ENCODE data around the gene RCSD1.

The RCSD1 gene

DNA sequence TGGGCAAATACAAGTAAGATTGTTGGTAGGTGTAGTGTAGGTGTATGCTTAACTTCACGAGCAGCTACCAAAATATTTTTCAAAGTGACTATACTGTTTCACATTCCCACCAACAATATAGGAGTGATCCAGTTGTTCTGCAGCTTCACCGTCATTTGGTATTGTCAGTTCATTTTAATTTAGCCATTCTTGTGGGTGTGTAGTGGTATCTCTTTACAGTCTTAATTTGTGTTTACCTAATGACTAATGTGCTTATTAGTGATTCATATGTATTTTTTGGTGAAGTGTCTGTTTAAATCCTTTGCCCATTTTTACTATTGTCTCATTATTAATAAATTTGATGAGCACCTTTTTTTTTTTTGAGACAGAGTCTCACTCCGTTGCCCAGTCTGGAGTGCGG, 35.4 kb downstream of the RCSD1 start:
- DNase-seq (no peak), ATAC-seq (ENCODE audit: insufficient read depth, low read depth) (no peak)
- Histone ChIP-seq H3K9ac (ENCODE audit: low read depth, low read length) (no peak overlapping the region), H3K9me3 (ENCODE audit: insufficient read depth, low read length, severe bottlenecking) (no peaks in the 10 kb centered on the region), H3K4me1 (ENCODE audit: insufficient read depth, low read length) (no peaks in the 10 kb centered on the region), H3K4me3 (ENCODE audit: low read depth in 1 of 2, low read length in 2 of 2) (no peak overlapping the region), H4K20me1 (ENCODE audit: insufficient read depth, low read length) (peaks cover 84% of the 10 kb centered on the region), H3K27ac (ENCODE audit: low read length) (no peak overlapping the region), H3K4me2 (ENCODE audit: insufficient read depth, low read length) (no peak overlapping the region), H3K27me3 (ENCODE audit: insufficient read depth, low read length, poor library complexity) (no peaks in the 10 kb centered on the region), H2AFZ (ENCODE audit: low read depth, low read length) (no peak overlapping the region), H3K36me3 (ENCODE audit: insufficient read depth, low read length) (peaks cover 83% of the 10 kb centered on the region), H3K79me2 (ENCODE audit: insufficient read depth, low read length) (peaks cover 100% of the 10 kb centered on the region)
- TF ChIP-seq, protein P1, sequence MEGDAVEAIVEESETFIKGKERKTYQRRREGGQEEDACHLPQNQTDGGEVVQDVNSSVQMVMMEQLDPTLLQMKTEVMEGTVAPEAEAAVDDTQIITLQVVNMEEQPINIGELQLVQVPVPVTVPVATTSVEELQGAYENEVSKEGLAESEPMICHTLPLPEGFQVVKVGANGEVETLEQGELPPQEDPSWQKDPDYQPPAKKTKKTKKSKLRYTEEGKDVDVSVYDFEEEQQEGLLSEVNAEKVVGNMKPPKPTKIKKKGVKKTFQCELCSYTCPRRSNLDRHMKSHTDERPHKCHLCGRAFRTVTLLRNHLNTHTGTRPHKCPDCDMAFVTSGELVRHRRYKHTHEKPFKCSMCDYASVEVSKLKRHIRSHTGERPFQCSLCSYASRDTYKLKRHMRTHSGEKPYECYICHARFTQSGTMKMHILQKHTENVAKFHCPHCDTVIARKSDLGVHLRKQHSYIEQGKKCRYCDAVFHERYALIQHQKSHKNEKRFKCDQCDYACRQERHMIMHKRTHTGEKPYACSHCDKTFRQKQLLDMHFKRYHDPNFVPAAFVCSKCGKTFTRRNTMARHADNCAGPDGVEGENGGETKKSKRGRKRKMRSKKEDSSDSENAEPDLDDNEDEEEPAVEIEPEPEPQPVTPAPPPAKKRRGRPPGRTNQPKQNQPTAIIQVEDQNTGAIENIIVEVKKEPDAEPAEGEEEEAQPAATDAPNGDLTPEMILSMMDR (IDR thresholded peaks at IDR 0.05; ENCODE audit: borderline replicate concordance, extremely low read depth, low read length, poor library complexity, severe bottlenecking): no peak
- no peak for TF ChIP-seq EZH2 (IDR thresholded peaks at IDR 0.05; ENCODE audit: borderline replicate concordance, low read depth, low read length, severe bottlenecking)

DNA sequence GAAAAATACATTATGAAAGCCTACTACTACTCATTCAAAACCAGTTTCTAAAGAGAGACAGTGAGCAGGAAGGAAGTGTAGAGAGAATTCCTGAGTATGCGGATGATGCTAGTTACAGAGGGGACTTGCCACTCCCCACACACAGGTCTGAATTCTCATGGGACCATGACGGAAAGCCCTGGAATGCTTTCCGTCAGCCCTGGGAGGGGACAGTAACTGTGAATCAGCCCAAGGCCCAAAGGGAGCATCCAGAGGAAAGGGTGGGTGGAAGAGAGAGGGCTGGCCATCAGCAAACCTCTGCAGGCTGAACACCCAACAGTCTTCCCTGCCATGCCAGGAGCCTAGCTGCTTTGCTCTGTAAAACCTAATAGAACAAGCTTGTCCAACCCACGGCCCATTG, 36.4 kb downstream of the RCSD1 start:
- Histone ChIP-seq H3K9ac (ENCODE audit: low read depth, low read length) (no peak overlapping the region), H3K79me2 (ENCODE audit: insufficient read depth, low read length) (peaks cover 100% of the 10 kb centered on the region), H4K20me1 (ENCODE audit: insufficient read depth, low read length) (peaks cover 84% of the 10 kb centered on the region), H3K4me1 (ENCODE audit: insufficient read depth, low read length) (no peaks in the 10 kb centered on the region), H3K36me3 (ENCODE audit: insufficient read depth, low read length) (peaks cover 83% of the 10 kb centered on the region), H3K27ac (ENCODE audit: low read length) (no peak overlapping the region), H3K27me3 (ENCODE audit: insufficient read depth, low read length, poor library complexity) (no peaks in the 10 kb centered on the region), H2AFZ (ENCODE audit: low read depth, low read length) (no peak overlapping the region), H3K4me3 (ENCODE audit: low read depth in 1 of 2, low read length in 2 of 2) (no peak overlapping the region), H3K9me3 (ENCODE audit: insufficient read depth, low read length, severe bottlenecking) (no peaks in the 10 kb centered on the region), H3K4me2 (ENCODE audit: insufficient read depth, low read length) (no peak overlapping the region)
- no peak for DNase-seq
- no peak for ATAC-seq (ENCODE audit: insufficient read depth, low read depth)
- TF ChIP-seq EZH2 (IDR thresholded peaks at IDR 0.05; ENCODE audit: borderline replicate concordance, low read depth, low read length, severe bottlenecking): no peak
- TF ChIP-seq, protein P1 (IDR thresholded peaks at IDR 0.05; ENCODE audit: borderline replicate concordance, extremely low read depth, low read length, poor library complexity, severe bottlenecking): no peak

DNA sequence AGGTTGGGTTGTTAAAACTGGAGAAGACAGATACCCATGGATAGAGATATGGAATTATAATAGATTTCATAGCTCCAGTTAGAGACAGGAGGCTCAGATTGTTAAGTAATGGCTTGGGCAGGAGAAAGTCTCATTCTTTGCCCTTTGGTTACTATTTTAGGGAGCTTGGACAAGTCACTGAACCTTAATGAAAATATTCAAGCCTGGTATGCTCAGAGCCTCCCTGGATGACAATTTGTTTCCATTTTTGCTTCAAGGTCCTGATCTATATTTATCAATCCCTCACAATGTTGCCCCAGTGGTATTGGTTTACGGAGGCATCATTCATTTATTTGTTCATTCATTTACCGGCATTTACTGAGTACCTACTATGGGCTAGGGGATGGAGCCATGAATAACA, 37.5 kb downstream of the RCSD1 start:
- Histone ChIP-seq H2AFZ (ENCODE audit: low read depth, low read length) (no peak overlapping the region), H3K27ac (ENCODE audit: low read length) (no peak overlapping the region), H4K20me1 (ENCODE audit: insufficient read depth, low read length) (peaks cover 84% of the 10 kb centered on the region), H3K9ac (ENCODE audit: low read depth, low read length) (no peak overlapping the region), H3K4me3 (ENCODE audit: low read depth in 1 of 2, low read length in 2 of 2) (no peak overlapping the region), H3K4me2 (ENCODE audit: insufficient read depth, low read length) (no peak overlapping the region), H3K36me3 (ENCODE audit: insufficient read depth, low read length) (peaks cover 83% of the 10 kb centered on the region), H3K79me2 (ENCODE audit: insufficient read depth, low read length) (peaks cover 100% of the 10 kb centered on the region), H3K27me3 (ENCODE audit: insufficient read depth, low read length, poor library complexity) (no peaks in the 10 kb centered on the region), H3K4me1 (ENCODE audit: insufficient read depth, low read length) (no peaks in the 10 kb centered on the region), H3K9me3 (ENCODE audit: insufficient read depth, low read length, severe bottlenecking) (no peaks in the 10 kb centered on the region)
- DNase-seq (no peak), ATAC-seq (ENCODE audit: insufficient read depth, low read depth) (no peak)
- no peak for TF ChIP-seq EZH2 (IDR thresholded peaks at IDR 0.05; ENCODE audit: borderline replicate concordance, low read depth, low read length, severe bottlenecking)

DNA sequence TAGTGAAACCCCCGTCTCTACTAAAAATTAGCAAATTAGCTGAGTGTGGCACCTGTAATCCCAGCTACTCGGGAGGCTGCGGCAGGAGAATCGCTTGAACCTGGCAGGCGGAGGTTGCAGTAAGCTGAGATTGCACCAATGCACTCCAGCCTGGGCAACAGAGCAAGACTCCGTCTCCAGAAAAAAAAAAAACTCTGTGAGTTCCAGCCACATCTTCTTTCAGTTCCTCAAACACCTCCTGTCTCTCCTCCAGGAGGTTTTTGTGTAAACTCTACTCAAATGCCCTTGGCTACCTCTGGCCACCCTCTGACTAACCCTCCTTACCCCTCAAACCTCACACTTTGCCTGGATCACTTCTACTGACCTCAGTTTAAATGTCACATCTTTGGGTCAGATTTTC, 38.1 kb downstream of the RCSD1 start:
- no peak overlapping the region for H3K27ac ChIP-seq (ENCODE audit: low read length)
- no peak overlapping the region for H3K4me2 ChIP-seq (ENCODE audit: insufficient read depth, low read length)
- H3K4me3 ChIP-seq (ENCODE audit: low read depth in 1 of 2, low read length in 2 of 2): no peak overlapping the region
- no peaks in the 10 kb centered on the region for H3K4me1 ChIP-seq (ENCODE audit: insufficient read depth, low read length)
- H4K20me1 ChIP-seq (ENCODE audit: insufficient read depth, low read length): peaks cover 85% of the 10 kb centered on the region
- H3K79me2 ChIP-seq (ENCODE audit: insufficient read depth, low read length): peaks cover 100% of the 10 kb centered on the region
- no peaks in the 10 kb centered on the region for H3K9me3 ChIP-seq (ENCODE audit: insufficient read depth, low read length, severe bottlenecking)
- ATAC-seq (ENCODE audit: insufficient read depth, low read depth) (no peak), DNase-seq (no peak)
- H3K9ac ChIP-seq (ENCODE audit: low read depth, low read length): no peak overlapping the region
- H2AFZ ChIP-seq (ENCODE audit: low read depth, low read length): no peak overlapping the region
- peaks cover 83% of the 10 kb centered on the region for H3K36me3 ChIP-seq (ENCODE audit: insufficient read depth, low read length)
- no peaks in the 10 kb centered on the region for H3K27me3 ChIP-seq (ENCODE audit: insufficient read depth, low read length, poor library complexity)
- TF ChIP-seq EZH2 (IDR thresholded peaks at IDR 0.05; ENCODE audit: borderline replicate concordance, low read depth, low read length, severe bottlenecking): no peak
- TF ChIP-seq, protein P1 (IDR thresholded peaks at IDR 0.05; ENCODE audit: borderline replicate concordance, extremely low read depth, low read length, poor library complexity, severe bottlenecking): no peak
